Measurements from ENCODE around the gene AKAIN1.

Gene AKAIN1

GRCh38 chr18:5162111-5162510 is 34.9 kb downstream of the AKAIN1 start:
- DNase-seq (ENCODE audit: low read depth in 3 of 3): no peak

GRCh38 chr18:5159080-5159479 is 38.0 kb downstream of the AKAIN1 start:
- no peak for DNase-seq (ENCODE audit: low read depth in 3 of 3)

- DNase-seq (ENCODE audit: low read depth in 3 of 3): no peak
Measured at GRCh38 chr18:5158587-5158986, 38.5 kb downstream of the AKAIN1 start.

GRCh38 chr18:5158172-5158571 is 38.9 kb downstream of the AKAIN1 start:
- no peak for DNase-seq (ENCODE audit: low read depth in 3 of 3)

- no peak for DNase-seq (ENCODE audit: low read depth in 3 of 3)
Measured at GRCh38 chr18:5155907-5156287, 41.2 kb downstream of the AKAIN1 start.

GRCh38 chr18:5155218-5155906 is 41.7 kb downstream of the AKAIN1 start:
- DNase-seq (ENCODE audit: low read depth in 3 of 3): no peak

- no peak for DNase-seq (ENCODE audit: low read depth in 3 of 3)
Measured at GRCh38 chr18:5152343-5153020, 44.6 kb downstream of the AKAIN1 start.

- no peak for DNase-seq (ENCODE audit: low read depth in 3 of 3)
Measured at GRCh38 chr18:5150894-5151293, 46.2 kb downstream of the AKAIN1 start.

- no peak for DNase-seq (ENCODE audit: low read depth in 3 of 3)
Measured at GRCh38 chr18:5146093-5146492, 51.0 kb downstream of the AKAIN1 start.

GRCh38 chr18:5145168-5145825 is 51.8 kb downstream of the AKAIN1 start:
- DNase-seq (ENCODE audit: low read depth in 3 of 3): no peak

- DNase-seq (ENCODE audit: low read depth in 3 of 3): no peak
Measured at GRCh38 chr18:5144629-5145028, 52.4 kb downstream of the AKAIN1 start.

- DNase-seq (ENCODE audit: low read depth in 3 of 3): no peak
Measured at GRCh38 chr18:5142859-5143258, 54.2 kb downstream of the AKAIN1 start.

- no peak for DNase-seq (ENCODE audit: low read depth in 3 of 3)
Measured at GRCh38 chr18:5142131-5142530, 54.9 kb downstream of the AKAIN1 start.

- no peak for DNase-seq (ENCODE audit: low read depth in 3 of 3)
Measured at GRCh38 chr18:5137261-5137660, 59.8 kb downstream of the AKAIN1 start.

- no peak for DNase-seq (ENCODE audit: low read depth in 3 of 3)
Measured at GRCh38 chr18:5132987-5133386, 64.1 kb downstream of the AKAIN1 start.

- DNase-seq (ENCODE audit: low read depth in 3 of 3): no peak
Measured at GRCh38 chr18:5122272-5122671, 74.8 kb downstream of the AKAIN1 start.

- no peak for DNase-seq (ENCODE audit: low read depth in 3 of 3)
Measured at GRCh38 chr18:5110266-5110665, 86.8 kb downstream of the AKAIN1 start.

- DNase-seq (ENCODE audit: low read depth in 3 of 3): no peak
Measured at GRCh38 chr18:5107988-5108387, 89.1 kb downstream of the AKAIN1 start.

- no peak for DNase-seq (ENCODE audit: low read depth in 3 of 3)
Measured at GRCh38 chr18:5106730-5107129, 90.3 kb downstream of the AKAIN1 start.

GRCh38 chr18:5104246-5104645 is 92.8 kb downstream of the AKAIN1 start:
- DNase-seq (ENCODE audit: low read depth in 3 of 3): no peak

GRCh38 chr18:5103693-5104092 is 93.4 kb downstream of the AKAIN1 start:
- DNase-seq (ENCODE audit: low read depth in 3 of 3): no peak

GRCh38 chr18:5103286-5103685 is 93.8 kb downstream of the AKAIN1 start:
- DNase-seq (ENCODE audit: low read depth in 3 of 3): no peak

- DNase-seq (ENCODE audit: low read depth in 3 of 3): no peak
Measured at GRCh38 chr18:5097116-5097703, 99.8 kb downstream of the AKAIN1 start.

Data from stimulated activated CD4-positive, alpha-beta T cell treated with anti-CD3 and anti-CD28 coated beads, TNF-alpha, amount 100 ng/mL, for 4 hours (primary cell).